Measurements from ENCODE around the gene CTNNA2. TPM values are rescaled to one million over a fixed set of nuclear protein-coding genes. Genes with fewer than 3 reads are reported as not detected.

The CTNNA2 gene
- total RNA-seq, 2 experiments from 2014 or later = not detected

- H3K4me1 Mint-ChIP-seq = no peaks in the 10 kb centered on the region
- no peaks in the 10 kb centered on the region for H3K36me3 Mint-ChIP-seq (ENCODE audit: low read depth)
- H3K27me3 Mint-ChIP-seq = no peaks in the 10 kb centered on the region
- no peak for DNase-seq
- H3K4me3 Mint-ChIP-seq = no peak overlapping the region
- ChIA-PET CTCF (no interaction called here), POLR2A (no interaction called here)
- peaks cover 2% of the 10 kb centered on the region for H3K9me3 Mint-ChIP-seq
- no peak overlapping the region for H3K27ac Mint-ChIP-seq
Measured at GRCh38 chr2:79578952-79579351, 66.1 kb downstream of the CTNNA2 start.

- CTCF ChIA-PET = interaction anchor here (0.6 kb wide), 1 partner anchor 1012 kb away, joined by 3 read pairs; no protein-coding TSS in a partner anchor
- Mint-ChIP-seq H3K36me3 (ENCODE audit: low read depth) (no peaks in the 10 kb centered on the region), H3K27me3 (no peaks in the 10 kb centered on the region), H3K27ac (no peak overlapping the region), H3K4me1 (no peaks in the 10 kb centered on the region), H3K4me3 (no peak overlapping the region), H3K9me3 (peaks cover 2% of the 10 kb centered on the region)
- POLR2A ChIA-PET = no interaction called here
- no peak for DNase-seq
Measured at GRCh38 chr2:79580175-79580574, 67.3 kb downstream of the CTNNA2 start.

- Mint-ChIP-seq H3K4me1 (no peaks in the 10 kb centered on the region), H3K27me3 (no peaks in the 10 kb centered on the region), H3K9me3 (peaks cover 9% of the 10 kb centered on the region), H3K4me3 (no peak overlapping the region), H3K27ac (no peak overlapping the region), H3K36me3 (ENCODE audit: low read depth) (no peaks in the 10 kb centered on the region)
- CTCF ChIA-PET = interaction anchor here (0.6 kb wide), 1 partner anchor 1248 kb away, joined by 4 read pairs; no protein-coding TSS in a partner anchor
- POLR2A ChIA-PET = no interaction called here
- no peak for DNase-seq
Measured at GRCh38 chr2:79585701-79586433, 73.0 kb downstream of the CTNNA2 start.

- CTCF ChIA-PET = no interaction called here
- no peak for DNase-seq
- H3K9me3 Mint-ChIP-seq = peaks cover 6% of the 10 kb centered on the region
- no peaks in the 10 kb centered on the region for H3K27me3 Mint-ChIP-seq
- no peaks in the 10 kb centered on the region for H3K4me1 Mint-ChIP-seq
- H3K27ac Mint-ChIP-seq = no peak overlapping the region
- POLR2A ChIA-PET = no interaction called here
- no peak overlapping the region for H3K4me3 Mint-ChIP-seq
- no peaks in the 10 kb centered on the region for H3K36me3 Mint-ChIP-seq (ENCODE audit: low read depth)
Measured at GRCh38 chr2:79591281-79591680, 78.4 kb downstream of the CTNNA2 start.

GRCh38 chr2:79593237-79593867 is 80.5 kb downstream of the CTNNA2 start:
- Mint-ChIP-seq H3K4me1 (no peaks in the 10 kb centered on the region), H3K36me3 (ENCODE audit: low read depth) (no peaks in the 10 kb centered on the region), H3K27ac (no peak overlapping the region), H3K27me3 (no peaks in the 10 kb centered on the region), H3K9me3 (no peaks in the 10 kb centered on the region), H3K4me3 (no peak overlapping the region)
- CTCF ChIA-PET = no interaction called here
- no peak for DNase-seq
- POLR2A ChIA-PET = no interaction called here

GRCh38 chr2:79596403-79596802 is 83.6 kb downstream of the CTNNA2 start:
- no peak overlapping the region for H3K4me3 Mint-ChIP-seq
- H3K36me3 Mint-ChIP-seq (ENCODE audit: low read depth) = no peaks in the 10 kb centered on the region
- H3K4me1 Mint-ChIP-seq = no peaks in the 10 kb centered on the region
- H3K27me3 Mint-ChIP-seq = no peaks in the 10 kb centered on the region
- no peaks in the 10 kb centered on the region for H3K9me3 Mint-ChIP-seq
- POLR2A ChIA-PET = no interaction called here
- H3K27ac Mint-ChIP-seq = no peak overlapping the region
- DNase-seq = no peak
- CTCF ChIA-PET = no interaction called here

GRCh38 chr2:79604748-79605147 is 91.9 kb downstream of the CTNNA2 start:
- Mint-ChIP-seq H3K9me3 (no peaks in the 10 kb centered on the region), H3K36me3 (ENCODE audit: low read depth) (no peaks in the 10 kb centered on the region), H3K4me1 (no peaks in the 10 kb centered on the region), H3K27ac (no peak overlapping the region), H3K4me3 (no peak overlapping the region), H3K27me3 (no peaks in the 10 kb centered on the region)
- POLR2A ChIA-PET = no interaction called here
- no peak for DNase-seq
- CTCF ChIA-PET = no interaction called here

- Mint-ChIP-seq H3K27ac (no peak overlapping the region), H3K9me3 (no peaks in the 10 kb centered on the region), H3K27me3 (no peaks in the 10 kb centered on the region), H3K36me3 (ENCODE audit: low read depth) (no peaks in the 10 kb centered on the region), H3K4me3 (no peak overlapping the region), H3K4me1 (no peaks in the 10 kb centered on the region)
- DNase-seq = no peak
- ChIA-PET CTCF (no interaction called here), POLR2A (no interaction called here)
Measured at GRCh38 chr2:79611448-79612016, 98.7 kb downstream of the CTNNA2 start.

- Mint-ChIP-seq H3K9me3 (peaks cover 2% of the 10 kb centered on the region), H3K36me3 (ENCODE audit: low read depth) (no peaks in the 10 kb centered on the region), H3K27me3 (no peaks in the 10 kb centered on the region), H3K27ac (no peak overlapping the region), H3K4me3 (no peak overlapping the region), H3K4me1 (no peaks in the 10 kb centered on the region)
- CTCF ChIA-PET = no interaction called here
- POLR2A ChIA-PET = no interaction called here
- DNase-seq = no peak
Measured at GRCh38 chr2:79612999-79613398, 100.1 kb downstream of the CTNNA2 start.

GRCh38 chr2:79619442-79619841 is 106.6 kb downstream of the CTNNA2 start:
- no peak overlapping the region for H3K4me3 Mint-ChIP-seq
- no peaks in the 10 kb centered on the region for H3K36me3 Mint-ChIP-seq (ENCODE audit: low read depth)
- no peak for DNase-seq
- CTCF ChIA-PET = no interaction called here
- no peaks in the 10 kb centered on the region for H3K27me3 Mint-ChIP-seq
- peaks cover 6% of the 10 kb centered on the region for H3K9me3 Mint-ChIP-seq
- POLR2A ChIA-PET = no interaction called here
- H3K4me1 Mint-ChIP-seq = no peaks in the 10 kb centered on the region
- no peak overlapping the region for H3K27ac Mint-ChIP-seq

- no peak overlapping the region for H3K4me3 Mint-ChIP-seq
- POLR2A ChIA-PET = no interaction called here
- H3K36me3 Mint-ChIP-seq (ENCODE audit: low read depth) = no peaks in the 10 kb centered on the region
- DNase-seq = no peak
- CTCF ChIA-PET = no interaction called here
- no peak overlapping the region for H3K27ac Mint-ChIP-seq
- no peaks in the 10 kb centered on the region for H3K27me3 Mint-ChIP-seq
- H3K9me3 Mint-ChIP-seq = peaks cover 6% of the 10 kb centered on the region
- no peaks in the 10 kb centered on the region for H3K4me1 Mint-ChIP-seq
Measured at GRCh38 chr2:79619976-79620375, 107.1 kb downstream of the CTNNA2 start.

- Mint-ChIP-seq H3K27me3 (no peaks in the 10 kb centered on the region), H3K36me3 (ENCODE audit: low read depth) (no peaks in the 10 kb centered on the region), H3K27ac (no peak overlapping the region), H3K4me1 (no peaks in the 10 kb centered on the region), H3K9me3 (peaks cover 6% of the 10 kb centered on the region), H3K4me3 (no peak overlapping the region)
- no peak for DNase-seq
- CTCF ChIA-PET = no interaction called here
- POLR2A ChIA-PET = no interaction called here
Measured at GRCh38 chr2:79620679-79621078, 107.8 kb downstream of the CTNNA2 start.

- POLR2A ChIA-PET = no interaction called here
- CTCF ChIA-PET = no interaction called here
- no peak overlapping the region for H3K27ac Mint-ChIP-seq
- no peak overlapping the region for H3K4me3 Mint-ChIP-seq
- no peaks in the 10 kb centered on the region for H3K27me3 Mint-ChIP-seq
- no peaks in the 10 kb centered on the region for H3K4me1 Mint-ChIP-seq
- no peaks in the 10 kb centered on the region for H3K36me3 Mint-ChIP-seq (ENCODE audit: low read depth)
- no peak for DNase-seq
- peaks cover 6% of the 10 kb centered on the region for H3K9me3 Mint-ChIP-seq
Measured at GRCh38 chr2:79621252-79621651, 108.4 kb downstream of the CTNNA2 start.

GRCh38 chr2:79621755-79622154 is 108.9 kb downstream of the CTNNA2 start:
- Mint-ChIP-seq H3K27me3 (no peaks in the 10 kb centered on the region), H3K4me3 (no peak overlapping the region), H3K4me1 (no peaks in the 10 kb centered on the region), H3K9me3 (peaks cover 6% of the 10 kb centered on the region), H3K36me3 (ENCODE audit: low read depth) (no peaks in the 10 kb centered on the region), H3K27ac (no peak overlapping the region)
- ChIA-PET POLR2A (no interaction called here), CTCF (no interaction called here)
- DNase-seq = no peak
